SK-N-SH (cell line): Measurements from ENCODE around the gene CNP. TPM values are rescaled to one million over a fixed set of nuclear protein-coding genes. Genes with fewer than 3 reads are reported as not detected.

ENCODE experiments used
- CTCF ChIA-PET: fragments of 300-600, 350-600 bp; formaldehyde crosslinking; extraction: SDS; loops from one replicate; lab custom pipeline; 2021; lab: Yijun Ruan, JAX
- POLR2A ChIA-PET: fragments of 350-600 bp; sonication (Branson Sonifier 250); formaldehyde crosslinking; extraction: SDS; loops from one replicate; lab custom pipeline; 2020; ENCODE audit warnings: antibody characterized with exemption, inconsistent platforms; lab: Yijun Ruan, JAX
- DNase-seq: peaks from one replicate; pipeline ENCODE4 v3.0.0; 2012
- H2AFZ ChIP-seq: fragments of 200-600 bp; sonication (generic); 2 replicates; pipeline ENCODE4 v1.8.1; 2016; ENCODE audit warnings: antibody characterized with exemption, mild to moderate bottlenecking, low read depth
- H3F3A ChIP-seq: fragments of 200-600 bp; sonication (generic); replicated peaks from 2 replicates; pipeline ENCODE3; 2016; ENCODE audit warnings: antibody characterized with exemption, mild to moderate bottlenecking; ENCODE audit not compliant: insufficient read depth
- H3K27ac ChIP-seq, 2 experiments: fragments of 200-500 bp in 1 of 2; fragments of 200-600 bp in 1 of 2; sonication (Bioruptor generic) in 1 of 2; sonication (generic), shearing (Covaris generic) in 1 of 2; 2 replicates each; pipeline versions ENCODE4 v1.5.1 to v1.6.1; 2014 to 2016; ENCODE audit warnings: low read depth in 2 of 2, inconsistent platforms in 1 of 2, low read length in 1 of 2, mild to moderate bottlenecking in 1 of 2, mixed read lengths in 1 of 2
- H3K27me3 ChIP-seq: fragments of 200-600 bp; sonication (generic), shearing (Covaris generic); 2 replicates; pipeline ENCODE4 v1.6.1; 2016; ENCODE audit warnings: mixed run types; ENCODE audit not compliant: insufficient read depth
- H3K36me3 ChIP-seq, 2 experiments: fragments of 200-500 bp in 1 of 2; fragments of 200-600 bp in 1 of 2; sonication (Bioruptor generic) in 1 of 2; sonication (generic) in 1 of 2; replicated peaks in 1 of 2; 2 replicates each; pipeline versions ENCODE3 to v1.5.1; 2014 to 2016; ENCODE audit warnings: low read length in 1 of 2, mild to moderate bottlenecking in 1 of 2; ENCODE audit not compliant: insufficient read depth in 2 of 2, control insufficient read depth in 1 of 2
- H3K4me1 ChIP-seq, 2 experiments: fragments of 200-500 bp in 1 of 2; fragments of 200-600 bp in 1 of 2; sonication (Bioruptor generic) in 1 of 2; sonication (generic), shearing (Covaris generic) in 1 of 2; 2 replicates each; pipeline versions ENCODE4 v1.5.1 to v1.6.1; 2014 to 2016; ENCODE audit warnings: low read depth in 1 of 2, low read length in 1 of 2, mixed run types in 1 of 2; ENCODE audit not compliant: insufficient read depth in 2 of 2, control insufficient read depth in 1 of 2
- H3K4me2 ChIP-seq: fragments of 200-600 bp; sonication (generic), shearing (Covaris generic); 2 replicates; pipeline ENCODE4 v1.6.1; 2017; ENCODE audit warnings: mixed run types
- H3K4me3 ChIP-seq, 2 experiments: fragments of 200-500 bp in 1 of 2; fragments of 200-600 bp in 1 of 2; sonication (Bioruptor generic) in 1 of 2; sonication (generic), shearing (Covaris generic) in 1 of 2; 2 replicates each; pipeline versions ENCODE4 v1.5.1 to v1.8.1; 2014 to 2016; ENCODE audit warnings: low read depth in 2 of 2, inconsistent platforms in 1 of 2, low read length in 1 of 2, mild to moderate bottlenecking in 1 of 2, mixed read lengths in 1 of 2, moderate library complexity in 1 of 2
- H3K79me2 ChIP-seq: fragments of 200-600 bp; sonication (generic); 2 replicates; pipeline ENCODE4 v1.8.1; 2017; ENCODE audit warnings: mild to moderate bottlenecking; ENCODE audit not compliant: insufficient read depth
- H3K9ac ChIP-seq: fragments of 200-600 bp; sonication (generic); 2 replicates; pipeline ENCODE4 v1.6.1; 2017; ENCODE audit warnings: mixed run types
- H3K9me2 ChIP-seq: fragments of 200-600 bp; sonication (generic); 2 replicates; pipeline ENCODE4 v1.6.1; 2017; ENCODE audit warnings: mixed run types
- H3K9me3 ChIP-seq: fragments of 200-600 bp; sonication (generic); 2 replicates; pipeline ENCODE4 v1.6.1; 2017; ENCODE audit warnings: mixed run types, mild to moderate bottlenecking, moderate library complexity
- H4K20me1 ChIP-seq: fragments of 200-600 bp; sonication (generic); 2 replicates; pipeline ENCODE4 v1.6.1; 2017; ENCODE audit warnings: mild to moderate bottlenecking, mixed run types; ENCODE audit not compliant: insufficient read depth
- EP300 ChIP-seq, 2 experiments: IDR thresholded peaks; 2 replicates each; pipeline versions ENCODE4 v1.4.0 to v1.6.1; 2012; ENCODE audit warnings: borderline replicate concordance in 1 of 2, low read depth in 1 of 2, low read length in 1 of 2
- FOXJ3 ChIP-seq: sonication (generic); formaldehyde crosslinking; IDR thresholded peaks from 2 replicates; pipeline ENCODE4 v1.5.1; 2020; ENCODE audit warnings: mild to moderate bottlenecking, missing genetic modification reagents
- GABPA ChIP-seq: IDR thresholded peaks from 2 replicates; pipeline ENCODE4 v1.4.0; 2012; ENCODE audit warnings: low read depth, mild to moderate bottlenecking
- GATA2 ChIP-seq: sonication (generic); formaldehyde crosslinking; IDR thresholded peaks from 2 replicates; pipeline ENCODE4 v1.5.0; 2020; ENCODE audit warnings: mild to moderate bottlenecking, missing genetic modification reagents
- JUND ChIP-seq: IDR thresholded peaks from 2 replicates; pipeline ENCODE4 v1.4.0; 2012
- MEF2A ChIP-seq: IDR thresholded peaks from 2 replicates; pipeline ENCODE4 v1.4.0; 2012; ENCODE audit warnings: low read depth, borderline replicate concordance
- NFIC ChIP-seq: IDR thresholded peaks from 2 replicates; pipeline ENCODE4 v1.4.0; 2012; ENCODE audit warnings: borderline replicate concordance
- RCOR1 ChIP-seq: fragments of 150-350 bp; IDR thresholded peaks from 2 replicates; pipeline ENCODE4 v1.6.1; 2017; ENCODE audit warnings: antibody characterized with exemption, low read length
- TCF12 ChIP-seq: IDR thresholded peaks from 2 replicates; pipeline ENCODE4 v1.4.0; 2012
- TEAD4 ChIP-seq: IDR thresholded peaks from 2 replicates; pipeline ENCODE4 v1.4.0; 2012; ENCODE audit warnings: mild to moderate bottlenecking, borderline replicate concordance; ENCODE audit not compliant: insufficient read depth
- YY1 ChIP-seq: IDR thresholded peaks from 2 replicates; pipeline ENCODE4 v1.4.0; 2012; ENCODE audit warnings: low read depth, mild to moderate bottlenecking
- WGBS: methylation state at CpG from one replicate; pipeline ENCODE4 v1.1.6; 2017; ENCODE audit warnings: low lambda C conversion rate; 5-methylcytosine and 5-hydroxymethylcytosine counted together
- polyA plus RNA-seq, 3 experiments: library from polyadenylated mRNA; depleted of rRNA; stranded (reverse); fragments of >200 nt; gene quantifications; 2 replicates each; pipeline ENCODE4 v1.2.3, GENCODE V29; 2012
- TF ChIP-seq, protein P1 (sequence below): fragments of 200-600 bp; sonication (generic); IDR thresholded peaks from 2 replicates; pipeline ENCODE4 v1.6.1; 2017; ENCODE audit warnings: antibody characterized with exemption, mild to moderate bottlenecking, moderate library complexity
- TF ChIP-seq, protein P2 (sequence below): IDR thresholded peaks from 2 replicates; pipeline ENCODE4; 2012
- TF ChIP-seq, protein P3 (sequence below): fragments of 150-350 bp; IDR thresholded peaks from 2 replicates; pipeline ENCODE4 v1.6.1; 2016; ENCODE audit warnings: mild to moderate bottlenecking, low read depth, low read length
- TF ChIP-seq, protein P4 (sequence below): IDR thresholded peaks from 2 replicates; pipeline ENCODE4 v1.6.1; 2012; ENCODE audit warnings: mild to moderate bottlenecking, low read depth, low read length, moderate library complexity

The CNP gene
- polyA plus RNA-seq, 1 of the 3 experiments (the other 2 are of a cell fraction), result 54.8 TPM

DNA sequence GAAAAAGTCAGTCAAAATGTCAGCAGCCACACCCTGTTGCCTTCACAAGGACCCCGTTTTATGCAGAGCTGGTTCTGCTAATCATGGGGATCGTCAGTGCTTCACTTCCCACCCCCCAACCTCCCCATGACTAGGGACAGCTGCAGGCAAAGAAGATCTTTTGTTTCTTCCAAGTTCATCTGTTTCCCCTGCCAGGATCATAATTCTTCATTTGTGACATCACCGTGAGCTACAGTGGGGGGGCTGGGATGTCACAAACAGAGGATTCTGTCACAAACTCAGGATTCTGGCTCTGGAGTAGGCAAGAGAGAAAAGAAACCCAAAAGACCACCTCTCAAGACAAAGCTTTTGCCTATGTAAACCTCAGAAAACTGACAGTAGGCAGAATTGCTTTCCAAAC is 26.0 kb downstream of the CNP start:
- H3K9ac ChIP-seq, result no peak overlapping the region
- 80% methylated on average over 3 of the region's 3 CpGs for WGBS
- CTCF ChIA-PET, result no interaction called here

DNA sequence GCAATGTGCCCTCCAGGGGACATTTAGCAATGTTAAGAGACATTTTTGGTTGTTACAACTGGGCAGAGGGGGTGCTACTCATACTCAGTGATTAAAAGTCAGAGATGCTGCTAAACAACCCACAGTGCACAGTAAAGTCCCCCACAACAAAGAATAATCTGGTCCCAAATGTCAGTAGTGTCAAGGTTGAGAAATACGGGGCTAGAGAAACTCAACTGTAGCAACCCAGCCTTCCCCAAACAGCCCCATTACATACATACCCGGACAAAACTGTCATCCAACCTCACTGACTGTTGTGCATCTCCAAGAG is 30.2 kb downstream of the CNP start:
- no peaks in the 10 kb centered on the region for H3K27me3 ChIP-seq
- POLR2A ChIA-PET, result no interaction called here
- H3K4me1 ChIP-seq, result no peaks in the 10 kb centered on the region
- no peak overlapping the region for H3K4me3 ChIP-seq
- CTCF ChIA-PET, result interaction anchor here (0.8 to 1.0 kb wide), 2 partner anchors 17 to 34 kb away, joined by 3 to 5 read pairs; no protein-coding TSS in a partner anchor
- TF ChIP-seq JUND (no peak), EP300 (IDR thresholded peaks at IDR 0.05; ENCODE audit: borderline replicate concordance in 1 of 2, low read depth in 1 of 2, low read length in 1 of 2) (no peak), FOXJ3 (CRISPR knock-in tag) (no peak), YY1 (no peak), GABPA (no peak), TEAD4 (no peak), TCF12 (no peak)
- TF ChIP-seq, protein P1, sequence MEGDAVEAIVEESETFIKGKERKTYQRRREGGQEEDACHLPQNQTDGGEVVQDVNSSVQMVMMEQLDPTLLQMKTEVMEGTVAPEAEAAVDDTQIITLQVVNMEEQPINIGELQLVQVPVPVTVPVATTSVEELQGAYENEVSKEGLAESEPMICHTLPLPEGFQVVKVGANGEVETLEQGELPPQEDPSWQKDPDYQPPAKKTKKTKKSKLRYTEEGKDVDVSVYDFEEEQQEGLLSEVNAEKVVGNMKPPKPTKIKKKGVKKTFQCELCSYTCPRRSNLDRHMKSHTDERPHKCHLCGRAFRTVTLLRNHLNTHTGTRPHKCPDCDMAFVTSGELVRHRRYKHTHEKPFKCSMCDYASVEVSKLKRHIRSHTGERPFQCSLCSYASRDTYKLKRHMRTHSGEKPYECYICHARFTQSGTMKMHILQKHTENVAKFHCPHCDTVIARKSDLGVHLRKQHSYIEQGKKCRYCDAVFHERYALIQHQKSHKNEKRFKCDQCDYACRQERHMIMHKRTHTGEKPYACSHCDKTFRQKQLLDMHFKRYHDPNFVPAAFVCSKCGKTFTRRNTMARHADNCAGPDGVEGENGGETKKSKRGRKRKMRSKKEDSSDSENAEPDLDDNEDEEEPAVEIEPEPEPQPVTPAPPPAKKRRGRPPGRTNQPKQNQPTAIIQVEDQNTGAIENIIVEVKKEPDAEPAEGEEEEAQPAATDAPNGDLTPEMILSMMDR, result no peak
- TF ChIP-seq, protein P2, sequence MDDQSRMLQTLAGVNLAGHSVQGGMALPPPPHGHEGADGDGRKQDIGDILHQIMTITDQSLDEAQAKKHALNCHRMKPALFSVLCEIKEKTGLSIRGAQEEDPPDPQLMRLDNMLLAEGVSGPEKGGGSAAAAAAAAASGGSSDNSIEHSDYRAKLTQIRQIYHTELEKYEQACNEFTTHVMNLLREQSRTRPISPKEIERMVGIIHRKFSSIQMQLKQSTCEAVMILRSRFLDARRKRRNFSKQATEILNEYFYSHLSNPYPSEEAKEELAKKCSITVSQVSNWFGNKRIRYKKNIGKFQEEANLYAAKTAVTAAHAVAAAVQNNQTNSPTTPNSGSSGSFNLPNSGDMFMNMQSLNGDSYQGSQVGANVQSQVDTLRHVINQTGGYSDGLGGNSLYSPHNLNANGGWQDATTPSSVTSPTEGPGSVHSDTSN, result no peak
- peaks cover 59 to 78% of the 10 kb centered on the region in 2 experiments for H3K36me3 ChIP-seq
- peaks cover 30% of the 10 kb centered on the region for H3K79me2 ChIP-seq
- H3K9me3 ChIP-seq, result no peaks in the 10 kb centered on the region
- no peak overlapping the region for H3K27ac ChIP-seq
- peaks cover 4% of the 10 kb centered on the region for H3F3A ChIP-seq
- WGBS, result 96% methylated on average over 2 of the region's 2 CpGs
- H2AFZ ChIP-seq, result no peak overlapping the region
- no peaks in the 10 kb centered on the region for H3K9me2 ChIP-seq
- H3K4me2 ChIP-seq, result no peak overlapping the region
- peaks cover 1% of the 10 kb centered on the region for H4K20me1 ChIP-seq
- H3K9ac ChIP-seq, result no peak overlapping the region
- no peak for DNase-seq

More for the DNA sequence above, 26.0 kb downstream of the CNP start:
- no peaks in the 10 kb centered on the region for H3K27me3 ChIP-seq
- H2AFZ ChIP-seq, result no peak overlapping the region
- no peak overlapping the region for H3K4me3 ChIP-seq
- no peaks in the 10 kb centered on the region for H4K20me1 ChIP-seq
- no peaks in the 10 kb centered on the region for H3K9me3 ChIP-seq
- H3K79me2 ChIP-seq, result peaks cover 14% of the 10 kb centered on the region; the same call in 1 of the 2 replicates
- no peak overlapping the region for H3K4me2 ChIP-seq
- no peaks in the 10 kb centered on the region for H3K4me1 ChIP-seq
- DNase-seq, result no peak
- no peak overlapping the region for H3K27ac ChIP-seq
- peaks cover 80 to 96% of the 10 kb centered on the region in 2 experiments for H3K36me3 ChIP-seq
- no peaks in the 10 kb centered on the region for H3K9me2 ChIP-seq
- H3F3A ChIP-seq, result peaks cover 4% of the 10 kb centered on the region
- POLR2A ChIA-PET, result no interaction called here
- TF ChIP-seq, protein P2, result no peak; the same call in 1 of the 2 replicates
- TF ChIP-seq MEF2A, result no peak
- no peak for TF ChIP-seq JUND
- no peak for TF ChIP-seq RCOR1
- TF ChIP-seq, protein P3, sequence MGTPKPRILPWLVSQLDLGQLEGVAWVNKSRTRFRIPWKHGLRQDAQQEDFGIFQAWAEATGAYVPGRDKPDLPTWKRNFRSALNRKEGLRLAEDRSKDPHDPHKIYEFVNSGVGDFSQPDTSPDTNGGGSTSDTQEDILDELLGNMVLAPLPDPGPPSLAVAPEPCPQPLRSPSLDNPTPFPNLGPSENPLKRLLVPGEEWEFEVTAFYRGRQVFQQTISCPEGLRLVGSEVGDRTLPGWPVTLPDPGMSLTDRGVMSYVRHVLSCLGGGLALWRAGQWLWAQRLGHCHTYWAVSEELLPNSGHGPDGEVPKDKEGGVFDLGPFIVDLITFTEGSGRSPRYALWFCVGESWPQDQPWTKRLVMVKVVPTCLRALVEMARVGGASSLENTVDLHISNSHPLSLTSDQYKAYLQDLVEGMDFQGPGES, result no peak
- no peak for TF ChIP-seq NFIC
- TF ChIP-seq, protein P4, sequence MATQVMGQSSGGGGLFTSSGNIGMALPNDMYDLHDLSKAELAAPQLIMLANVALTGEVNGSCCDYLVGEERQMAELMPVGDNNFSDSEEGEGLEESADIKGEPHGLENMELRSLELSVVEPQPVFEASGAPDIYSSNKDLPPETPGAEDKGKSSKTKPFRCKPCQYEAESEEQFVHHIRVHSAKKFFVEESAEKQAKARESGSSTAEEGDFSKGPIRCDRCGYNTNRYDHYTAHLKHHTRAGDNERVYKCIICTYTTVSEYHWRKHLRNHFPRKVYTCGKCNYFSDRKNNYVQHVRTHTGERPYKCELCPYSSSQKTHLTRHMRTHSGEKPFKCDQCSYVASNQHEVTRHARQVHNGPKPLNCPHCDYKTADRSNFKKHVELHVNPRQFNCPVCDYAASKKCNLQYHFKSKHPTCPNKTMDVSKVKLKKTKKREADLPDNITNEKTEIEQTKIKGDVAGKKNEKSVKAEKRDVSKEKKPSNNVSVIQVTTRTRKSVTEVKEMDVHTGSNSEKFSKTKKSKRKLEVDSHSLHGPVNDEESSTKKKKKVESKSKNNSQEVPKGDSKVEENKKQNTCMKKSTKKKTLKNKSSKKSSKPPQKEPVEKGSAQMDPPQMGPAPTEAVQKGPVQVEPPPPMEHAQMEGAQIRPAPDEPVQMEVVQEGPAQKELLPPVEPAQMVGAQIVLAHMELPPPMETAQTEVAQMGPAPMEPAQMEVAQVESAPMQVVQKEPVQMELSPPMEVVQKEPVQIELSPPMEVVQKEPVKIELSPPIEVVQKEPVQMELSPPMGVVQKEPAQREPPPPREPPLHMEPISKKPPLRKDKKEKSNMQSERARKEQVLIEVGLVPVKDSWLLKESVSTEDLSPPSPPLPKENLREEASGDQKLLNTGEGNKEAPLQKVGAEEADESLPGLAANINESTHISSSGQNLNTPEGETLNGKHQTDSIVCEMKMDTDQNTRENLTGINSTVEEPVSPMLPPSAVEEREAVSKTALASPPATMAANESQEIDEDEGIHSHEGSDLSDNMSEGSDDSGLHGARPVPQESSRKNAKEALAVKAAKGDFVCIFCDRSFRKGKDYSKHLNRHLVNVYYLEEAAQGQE, result no peak
- TF ChIP-seq GATA2 (CRISPR knock-in tag), result no peak
- no peak for TF ChIP-seq YY1
